ENCODE data around the gene CGB8.
A peak's percentile ranks its signal among the peaks of the same experiment; 100 is the strongest.

The CGB8 gene

GRCh38 chr19:49073514-49074378 lies 24.8 kb upstream of the CGB8 start:
- Mint-ChIP-seq H3K9me3 (peaks cover 1% of the 10 kb centered on the region), H3K4me3 (no peak overlapping the region), H3K4me1 (peaks cover 5% of the 10 kb centered on the region), H3K36me3 (peaks cover 8% of the 10 kb centered on the region), H3K27me3 (peaks cover 34% of the 10 kb centered on the region), H3K27ac (no peak overlapping the region)
- ATAC-seq (ENCODE audit: low read depth), result no peak
- no peak for DNase-seq (ENCODE audit: low spot score in 2 of 2)

GRCh38 chr19:49071860-49072547 lies 23.1 kb upstream of the CGB8 start:
- Mint-ChIP-seq H3K27me3 (peaks cover 41% of the 10 kb centered on the region), H3K36me3 (peaks cover 8% of the 10 kb centered on the region), H3K4me3 (no peak overlapping the region), H3K27ac (no peak overlapping the region), H3K4me1 (peaks cover 5% of the 10 kb centered on the region), H3K9me3 (peaks cover 1% of the 10 kb centered on the region)
- DNase-seq (ENCODE audit: low spot score in 2 of 2) (no peak), ATAC-seq (ENCODE audit: low read depth) (no peak)

GRCh38 chr19:49070416-49070815 lies 21.5 kb upstream of the CGB8 start:
- Mint-ChIP-seq H3K36me3 (peaks cover 8% of the 10 kb centered on the region), H3K4me1 (peaks cover 8% of the 10 kb centered on the region), H3K27me3 (peaks cover 45% of the 10 kb centered on the region), H3K9me3 (peaks cover 1% of the 10 kb centered on the region), H3K4me3 (no peak overlapping the region), H3K27ac (no peak overlapping the region)
- ATAC-seq (ENCODE audit: low read depth), result no peak
- DNase-seq (ENCODE audit: low spot score in 2 of 2), result no peak

- ATAC-seq (ENCODE audit: low read depth) (no peak), DNase-seq (ENCODE audit: low spot score in 2 of 2) (no peak)
- H3K9me3 Mint-ChIP-seq, result peaks cover 1% of the 10 kb centered on the region
- H3K27me3 Mint-ChIP-seq, result peaks cover 41% of the 10 kb centered on the region
- peaks cover 10% of the 10 kb centered on the region for H3K4me1 Mint-ChIP-seq
- H3K27ac Mint-ChIP-seq, result no peak overlapping the region
- no peak overlapping the region for H3K4me3 Mint-ChIP-seq
- peaks cover 8% of the 10 kb centered on the region for H3K36me3 Mint-ChIP-seq
Measured at GRCh38 chr19:49069026-49069425, 20.1 kb upstream of the CGB8 start.

GRCh38 chr19:49067554-49067953 lies 18.6 kb upstream of the CGB8 start:
- Mint-ChIP-seq H3K4me3 (no peak overlapping the region), H3K36me3 (peaks cover 7% of the 10 kb centered on the region), H3K27ac (no peak overlapping the region), H3K27me3 (peaks cover 34% of the 10 kb centered on the region), H3K4me1 (peaks cover 4% of the 10 kb centered on the region), H3K9me3 (no peaks in the 10 kb centered on the region)
- ATAC-seq (ENCODE audit: low read depth), result no peak
- no peak for DNase-seq (ENCODE audit: low spot score in 2 of 2)

GRCh38 chr19:49065905-49066512 lies 17.1 kb upstream of the CGB8 start:
- Mint-ChIP-seq H3K27me3 (peaks cover 38% of the 10 kb centered on the region), H3K4me3 (no peak overlapping the region), H3K4me1 (peaks cover 4% of the 10 kb centered on the region), H3K9me3 (no peaks in the 10 kb centered on the region), H3K36me3 (peaks cover 7% of the 10 kb centered on the region), H3K27ac (no peak overlapping the region)
- ATAC-seq (ENCODE audit: low read depth), result no peak
- no peak for DNase-seq (ENCODE audit: low spot score in 2 of 2)

GRCh38 chr19:49064768-49065611 lies 16.1 kb upstream of the CGB8 start, which contains the start of gene NTF4:
Gene NTF4 (minus strand): TSS chr19:49064818. CDS start chr19:49061997, 2,821 bp downstream.
- Mint-ChIP-seq H3K9me3 (peaks cover 2% of the 10 kb centered on the region), H3K4me1 (peaks cover 4% of the 10 kb centered on the region), H3K4me3 (no peak within 1 kb of the TSS), H3K36me3 (peaks cover 5% of the 10 kb centered on the region), H3K27ac (no peak within 1 kb of the TSS), H3K27me3 (peaks cover 35% of the 10 kb centered on the region)
- DNase-seq (ENCODE audit: low spot score in 2 of 2) (no peak), ATAC-seq (ENCODE audit: low read depth) (no peak)

GRCh38 chr19:49064029-49064629 lies 15.2 kb upstream of the CGB8 start:
- Mint-ChIP-seq H3K27ac (no peak overlapping the region), H3K4me1 (peaks cover 4% of the 10 kb centered on the region), H3K9me3 (peaks cover 2% of the 10 kb centered on the region), H3K4me3 (no peak overlapping the region), H3K27me3 (peaks cover 32% of the 10 kb centered on the region), H3K36me3 (peaks cover 2% of the 10 kb centered on the region)
- ATAC-seq (ENCODE audit: low read depth) (no peak), DNase-seq (ENCODE audit: low spot score in 2 of 2) (no peak)

GRCh38 chr19:49061445-49061844 lies 12.5 kb upstream of the CGB8 start:
- Mint-ChIP-seq H3K36me3 (peaks cover 2% of the 10 kb centered on the region), H3K4me3 (no peak overlapping the region), H3K9me3 (peaks cover 2% of the 10 kb centered on the region), H3K4me1 (peaks cover 17% of the 10 kb centered on the region), H3K27ac (no peak overlapping the region), H3K27me3 (peaks cover 26% of the 10 kb centered on the region)
- ATAC-seq (ENCODE audit: low read depth) (no peak), DNase-seq (ENCODE audit: low spot score in 2 of 2) (no peak)

GRCh38 chr19:49061000-49061399 lies 12.1 kb upstream of the CGB8 start:
- no peak for ATAC-seq (ENCODE audit: low read depth)
- Mint-ChIP-seq H3K27me3 (peaks cover 24% of the 10 kb centered on the region), H3K4me1 (peaks cover 20% of the 10 kb centered on the region), H3K36me3 (peaks cover 2% of the 10 kb centered on the region), H3K27ac (no peak overlapping the region), H3K4me3 (no peak overlapping the region), H3K9me3 (peaks cover 2% of the 10 kb centered on the region)
- no peak for DNase-seq (ENCODE audit: low spot score in 2 of 2)

GRCh38 chr19:49059053-49059452 lies 10.1 kb upstream of the CGB8 start:
- Mint-ChIP-seq H3K36me3 (peaks cover 2% of the 10 kb centered on the region), H3K4me1 (peaks cover 16% of the 10 kb centered on the region), H3K4me3 (no peak overlapping the region), H3K27ac (no peak overlapping the region), H3K9me3 (peaks cover 2% of the 10 kb centered on the region), H3K27me3 (peaks cover 24% of the 10 kb centered on the region)
- DNase-seq (ENCODE audit: low spot score in 2 of 2), result no peak
- no peak for ATAC-seq (ENCODE audit: low read depth)

- peaks cover 26% of the 10 kb centered on the region for H3K27me3 Mint-ChIP-seq
- DNase-seq (ENCODE audit: low spot score in 2 of 2) (peak in 1 of 2 donors; percentile 22), ATAC-seq (ENCODE audit: low read depth) (no peak)
- no peak overlapping the region for H3K27ac Mint-ChIP-seq
- H3K9me3 Mint-ChIP-seq, result peaks cover 2% of the 10 kb centered on the region
- H3K4me3 Mint-ChIP-seq, result peak overlapping the region; percentile 79
- H3K4me1 Mint-ChIP-seq, result peaks cover 16% of the 10 kb centered on the region
- H3K36me3 Mint-ChIP-seq, result peaks cover 2% of the 10 kb centered on the region
Measured at GRCh38 chr19:49058562-49058961, 9.7 kb upstream of the CGB8 start.

GRCh38 chr19:49057636-49058234 lies 8.8 kb upstream of the CGB8 start, which contains the start of gene CGB7:
Gene CGB7 (minus strand): TSS chr19:49057749. CDS start chr19:49055375, 2,374 bp downstream.
- DNase-seq (ENCODE audit: low spot score in 2 of 2) (no peak), ATAC-seq (ENCODE audit: low read depth) (no peak)
- H3K27me3 Mint-ChIP-seq, result peaks cover 25% of the 10 kb centered on the region
- H3K36me3 Mint-ChIP-seq, result peaks cover 2% of the 10 kb centered on the region
- H3K4me1 Mint-ChIP-seq, result peaks cover 16% of the 10 kb centered on the region
- H3K9me3 Mint-ChIP-seq, result peaks cover 2% of the 10 kb centered on the region
- peak within 1 kb of the TSS; percentile 79 for H3K4me3 Mint-ChIP-seq
- H3K27ac Mint-ChIP-seq, result no peak within 1 kb of the TSS

All from memory B cell (primary cell).